Neuronal stem cell (in vitro differentiated cells): ENCODE measurements around the gene BSCL2.

Source experiments
- DNase-seq: peaks from one replicate; pipeline ENCODE4 v3.0.0-alpha.2; 2013; ENCODE audit warnings: low spot score
- H2AFZ ChIP-seq: one replicate; pipeline ENCODE4 v1.6.1; 2013; ENCODE audit warnings: mild to moderate bottlenecking, low read length, inconsistent platforms
- H2AK5ac ChIP-seq: 2 replicates; pipeline ENCODE4 v1.6.1; 2013; ENCODE audit warnings: low read depth, mild to moderate bottlenecking, inconsistent platforms, low read length, moderate library complexity, mixed read lengths
- H2BK120ac ChIP-seq: 2 replicates; pipeline ENCODE4 v1.6.1; 2013; ENCODE audit warnings: low read depth, mild to moderate bottlenecking, inconsistent platforms, low read length, moderate library complexity, mixed read lengths
- H2BK12ac ChIP-seq: one replicate; pipeline ENCODE4 v1.6.1; 2013; ENCODE audit warnings: low read length, inconsistent platforms
- H2BK15ac ChIP-seq: 2 replicates; pipeline ENCODE4 v1.6.1; 2013; ENCODE audit warnings: mild to moderate bottlenecking, low read length, inconsistent platforms, mixed read lengths
- H2BK5ac ChIP-seq: one replicate; pipeline ENCODE4 v1.6.1; 2013; ENCODE audit warnings: inconsistent platforms, mild to moderate bottlenecking, low read length, moderate library complexity
- H3K14ac ChIP-seq: one replicate; pipeline ENCODE4 v1.6.1; 2013; ENCODE audit warnings: low read length, inconsistent platforms
- H3K18ac ChIP-seq: 2 replicates; pipeline ENCODE4 v1.6.1; 2013; ENCODE audit warnings: low read length, inconsistent platforms
- H3K23ac ChIP-seq: 2 replicates; pipeline ENCODE4 v1.6.1; 2013; ENCODE audit warnings: low read depth, mild to moderate bottlenecking, mixed read lengths, low read length, inconsistent platforms; ENCODE audit not compliant: poor library complexity
- H3K27ac ChIP-seq: replicated peaks from 3 replicates; pipeline ENCODE4 v1.5.1; 2013; ENCODE audit warnings: low read length, inconsistent platforms
- H3K27me3 ChIP-seq, 3 experiments: 2 replicates each; pipeline ENCODE4 v1.6.1; 2013; ENCODE audit warnings: low read length in 3 of 3, mild to moderate bottlenecking in 2 of 3, inconsistent platforms in 1 of 3, low read depth in 1 of 3, mixed read lengths in 1 of 3, moderate library complexity in 1 of 3; ENCODE audit not compliant: control insufficient read depth in 3 of 3, insufficient read depth in 3 of 3
- H3K36me3 ChIP-seq, 2 donors: replicated peaks in 1 of 2; 2 replicates each; pipeline ENCODE4 v1.6.1; 2013; ENCODE audit warnings: low read length in 2 of 2; ENCODE audit not compliant: control insufficient read depth in 2 of 2, insufficient read depth in 2 of 2
- H3K4ac ChIP-seq: 2 replicates; pipeline ENCODE4 v1.6.1; 2013; ENCODE audit warnings: inconsistent platforms, mild to moderate bottlenecking, low read length, moderate library complexity
- H3K4me1 ChIP-seq, 2 donors: 1 replicate in 1 of 2; 2 replicates in 1 of 2; pipeline ENCODE4 v1.6.1; 2013; ENCODE audit warnings: low read length in 2 of 2, low read depth in 1 of 2; ENCODE audit not compliant: control insufficient read depth in 2 of 2, insufficient read depth in 1 of 2
- H3K4me2 ChIP-seq: one replicate; pipeline ENCODE4 v1.6.1; 2013; ENCODE audit warnings: mild to moderate bottlenecking, low read length, inconsistent platforms; ENCODE audit not compliant: insufficient read depth, poor library complexity, severe bottlenecking
- H3K4me3 ChIP-seq, 2 donors: 2 replicates each; pipeline ENCODE4 v1.5.1; 2013; ENCODE audit warnings: low read length in 2 of 2, mild to moderate bottlenecking in 2 of 2, inconsistent platforms in 1 of 2, moderate library complexity in 1 of 2
- H3K79me1 ChIP-seq: one replicate; pipeline ENCODE4 v1.6.1; 2013; ENCODE audit warnings: low read depth, mild to moderate bottlenecking, inconsistent platforms, low read length, moderate library complexity
- H3K9ac ChIP-seq: one replicate; pipeline ENCODE4 v1.6.1; 2013; ENCODE audit warnings: mild to moderate bottlenecking, low read depth, low read length, inconsistent platforms; ENCODE audit not compliant: poor library complexity
- H3K9me3 ChIP-seq, 2 donors: replicated peaks in 1 of 2; 2 replicates each; pipeline versions ENCODE3 to v1.6.1; 2013; ENCODE audit warnings: low read length in 2 of 2, mild to moderate bottlenecking in 2 of 2, inconsistent platforms in 1 of 2, low read depth in 1 of 2, mixed read lengths in 1 of 2, moderate library complexity in 1 of 2; ENCODE audit not compliant: control insufficient read depth in 2 of 2, insufficient read depth in 1 of 2
- H4K8ac ChIP-seq: one replicate; pipeline ENCODE4 v1.6.1; 2013; ENCODE audit warnings: low read depth, mild to moderate bottlenecking, inconsistent platforms, low read length, moderate library complexity
- H4K91ac ChIP-seq: one replicate; pipeline ENCODE4 v1.6.1; 2013; ENCODE audit warnings: low read length, low read depth, mild to moderate bottlenecking, inconsistent platforms; ENCODE audit not compliant: poor library complexity
- WGBS, 2 donors: extraction: QIAGEN DNeasy Blood & Tissue Kit; methylation state at CpG; one replicate each; pipeline ENCODE4 v1.1.7; 2013; ENCODE audit warnings: missing lambda C conversion rate in 2 of 2, mixed read lengths in 1 of 2; ENCODE audit not compliant: insufficient read length in 2 of 2, insufficient replicate concordance in 1 of 2; ENCODE audit errors: extremely low coverage in 2 of 2; 5-methylcytosine and 5-hydroxymethylcytosine counted together

The BSCL2 gene

GRCh38 chr11:62664405-62665074, 42.7 kb downstream of the BSCL2 start:
- Histone ChIP-seq H3K9me3 (no peaks in the 10 kb centered on the region), H2BK12ac (no peak overlapping the region)
- DNase-seq = no peak

GRCh38 chr11:62656796-62657429, 50.3 kb downstream of the BSCL2 start:
- no peak overlapping the region for H3K4me2 ChIP-seq
- H2BK5ac ChIP-seq = no peak overlapping the region
- H3K23ac ChIP-seq = no peak overlapping the region
- WGBS, 2 donors = no CpG with 5 or more reads among the region's 5 CpGs
- H3K18ac ChIP-seq = no peak overlapping the region
- H2AK5ac ChIP-seq = no peak overlapping the region
- H3K79me1 ChIP-seq = peaks cover 4% of the 10 kb centered on the region
- H3K4me3 ChIP-seq = no peak overlapping the region
- DNase-seq = no peak
- peak overlapping the region; percentile 57 for H2AFZ ChIP-seq
- H3K9ac ChIP-seq = no peak overlapping the region
- H2BK15ac ChIP-seq = no peak overlapping the region
- H4K8ac ChIP-seq = no peak overlapping the region
- no peaks in the 10 kb centered on the region for H3K9me3 ChIP-seq
- peaks cover 0 to 14% of the 10 kb centered on the region in 2 donors for H3K36me3 ChIP-seq
- no peak overlapping the region for H3K4ac ChIP-seq
- no peak overlapping the region for H3K27ac ChIP-seq
- H2BK120ac ChIP-seq = no peak overlapping the region
- H2BK12ac ChIP-seq = no peak overlapping the region
- H3K27me3 ChIP-seq = no peaks in the 10 kb centered on the region
- H3K4me1 ChIP-seq = peaks cover 0 to 2% of the 10 kb centered on the region in 2 donors
- H4K91ac ChIP-seq = no peak overlapping the region
- no peak overlapping the region for H3K14ac ChIP-seq

More at GRCh38 chr11:62664405-62665074, 42.7 kb downstream of the BSCL2 start:
- Histone ChIP-seq H2BK120ac (no peak overlapping the region), H4K91ac (no peak overlapping the region), H3K18ac (peak overlapping the region; percentile 96), H3K4me2 (peak overlapping the region; percentile 69), H3K27me3 (no peaks in the 10 kb centered on the region), H3K9ac (peak overlapping the region; percentile 66), H3K27ac (peak overlapping the region; percentile 94), H3K36me3 (peaks cover 16 to 51% of the 10 kb centered on the region in 2 donors), H3K4me3 (peak overlapping the region; percentile 93 to 98), H2BK5ac (peak overlapping the region; percentile 63), H3K4ac (no peak overlapping the region), H3K79me1 (peaks cover 11% of the 10 kb centered on the region), H3K4me1 (peaks cover 4 to 10% of the 10 kb centered on the region in 2 donors), H2AFZ (peak overlapping the region; percentile 95), H3K14ac (peak overlapping the region; percentile 1), H2BK15ac (no peak overlapping the region), H2AK5ac (no peak overlapping the region), H4K8ac (no peak overlapping the region), H3K23ac (peak overlapping the region; percentile 96)
- no CpG with 5 or more reads among the region's 36 CpGs for WGBS, 2 donors

- 100% methylated on average over 1 of the region's 11 CpGs; no CpG with 5 or more reads in 1 of the 2 donors for WGBS, 2 donors
- no peak overlapping the region for H2BK5ac ChIP-seq
- no peak overlapping the region for H2AFZ ChIP-seq
- H3K9ac ChIP-seq = no peak overlapping the region
- no peak overlapping the region for H2BK15ac ChIP-seq
- H2BK120ac ChIP-seq = no peak overlapping the region
- H3K4me1 ChIP-seq = peaks cover 0 to 4% of the 10 kb centered on the region in 2 donors
- no peak for DNase-seq
- no peak overlapping the region for H4K91ac ChIP-seq
- no peak overlapping the region for H3K4ac ChIP-seq
- no peak overlapping the region for H3K23ac ChIP-seq
- peaks cover 4 to 10% of the 10 kb centered on the region in 2 donors for H3K36me3 ChIP-seq
- no peak overlapping the region for H3K4me3 ChIP-seq
- peaks cover 4% of the 10 kb centered on the region for H3K79me1 ChIP-seq
- H3K14ac ChIP-seq = no peak overlapping the region
- no peak overlapping the region for H4K8ac ChIP-seq
- H3K18ac ChIP-seq = no peak overlapping the region
- no peaks in the 10 kb centered on the region for H3K27me3 ChIP-seq
- H2AK5ac ChIP-seq = no peak overlapping the region
- H2BK12ac ChIP-seq = no peak overlapping the region
- H3K27ac ChIP-seq = no peak overlapping the region
- no peaks in the 10 kb centered on the region for H3K9me3 ChIP-seq
- H3K4me2 ChIP-seq = no peak overlapping the region
These were observed 52.9 kb downstream of the BSCL2 start for GRCh38 chr11:62654297-62654696.
